HS-5 (cell line): ENCODE data around the gene SHKBP1.
"Not testable (repeated sequence)": the region's sequence is repeated elsewhere in the genome, so short reads cannot be mapped to it uniquely, and the experiment has no call there.

Source experiments
- DNase-seq: peaks from one replicate; pipeline ENCODE4 v3.0.0-alpha.2; 2012; ENCODE audit warnings: low read depth

Gene SHKBP1, protein sequence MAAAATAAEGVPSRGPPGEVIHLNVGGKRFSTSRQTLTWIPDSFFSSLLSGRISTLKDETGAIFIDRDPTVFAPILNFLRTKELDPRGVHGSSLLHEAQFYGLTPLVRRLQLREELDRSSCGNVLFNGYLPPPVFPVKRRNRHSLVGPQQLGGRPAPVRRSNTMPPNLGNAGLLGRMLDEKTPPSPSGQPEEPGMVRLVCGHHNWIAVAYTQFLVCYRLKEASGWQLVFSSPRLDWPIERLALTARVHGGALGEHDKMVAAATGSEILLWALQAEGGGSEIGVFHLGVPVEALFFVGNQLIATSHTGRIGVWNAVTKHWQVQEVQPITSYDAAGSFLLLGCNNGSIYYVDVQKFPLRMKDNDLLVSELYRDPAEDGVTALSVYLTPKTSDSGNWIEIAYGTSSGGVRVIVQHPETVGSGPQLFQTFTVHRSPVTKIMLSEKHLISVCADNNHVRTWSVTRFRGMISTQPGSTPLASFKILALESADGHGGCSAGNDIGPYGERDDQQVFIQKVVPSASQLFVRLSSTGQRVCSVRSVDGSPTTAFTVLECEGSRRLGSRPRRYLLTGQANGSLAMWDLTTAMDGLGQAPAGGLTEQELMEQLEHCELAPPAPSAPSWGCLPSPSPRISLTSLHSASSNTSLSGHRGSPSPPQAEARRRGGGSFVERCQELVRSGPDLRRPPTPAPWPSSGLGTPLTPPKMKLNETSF

DNA sequence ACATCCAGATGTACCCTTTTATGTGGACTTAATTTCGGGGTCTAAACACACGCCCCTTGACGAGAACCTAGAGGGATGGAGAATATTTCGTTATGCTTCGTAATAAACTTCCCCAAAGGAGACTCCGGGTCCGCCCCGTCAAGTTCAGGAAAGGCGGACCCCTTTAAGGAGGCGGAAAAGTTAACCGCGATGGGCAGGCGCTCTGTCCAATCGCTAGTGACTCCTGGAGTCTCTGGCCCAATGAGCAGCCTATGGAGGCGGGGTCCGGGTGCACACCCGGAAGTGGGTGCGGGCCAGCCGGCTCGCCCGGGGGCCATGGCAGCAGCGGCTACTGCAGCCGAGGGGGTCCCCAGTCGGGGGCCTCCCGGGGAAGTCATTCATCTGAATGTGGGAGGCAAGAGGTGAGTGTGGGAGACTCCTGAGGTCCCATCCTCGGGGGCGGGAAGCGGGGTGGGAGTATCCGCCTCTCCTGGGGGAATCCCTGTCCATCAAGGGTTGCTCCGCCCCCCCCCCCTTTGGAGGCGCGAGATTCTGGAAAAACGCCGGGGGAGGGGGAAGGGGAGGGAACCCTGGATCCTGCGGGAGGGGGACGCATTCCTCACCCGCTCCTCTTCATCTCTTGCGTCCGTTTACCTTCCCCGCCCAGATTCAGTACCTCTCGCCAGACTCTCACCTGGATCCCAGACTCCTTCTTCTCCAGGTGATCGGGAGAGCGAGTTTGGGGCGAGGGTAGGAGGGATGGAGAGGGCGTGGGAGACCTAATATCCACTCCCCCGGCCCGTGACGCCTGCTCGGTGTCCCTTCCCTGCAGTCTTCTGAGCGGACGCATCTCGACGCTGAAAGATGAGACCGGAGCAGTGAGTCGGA lies at the start of gene SHKBP1:
Gene SHKBP1 (plus strand): TSS at position 289 of the 867 bp plus-strand sequence. CDS start 27 bp downstream, at position 316.
- peak; percentile 85 for DNase-seq

DNA sequence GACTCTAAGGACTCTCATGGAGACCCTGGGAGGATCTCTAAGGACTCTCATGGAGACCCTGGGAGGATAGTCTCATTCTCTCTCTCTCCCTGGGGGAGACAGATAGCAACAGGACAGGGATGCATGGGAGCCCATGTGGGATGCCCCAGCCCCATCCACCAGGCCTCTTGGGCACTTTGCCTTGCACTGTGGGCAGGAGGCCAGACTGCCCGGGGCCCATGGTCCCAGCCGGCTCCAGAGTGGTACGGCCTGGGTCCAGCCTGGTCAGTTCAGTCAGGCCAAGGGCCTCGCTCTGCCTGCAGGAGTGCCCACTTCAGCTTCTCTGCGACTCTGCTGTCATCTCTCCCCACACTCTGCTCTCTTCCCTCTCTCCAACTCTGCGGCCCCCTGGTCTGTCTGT lies 48.6 kb upstream of the SHKBP1 start:
- no peak for DNase-seq

DNA sequence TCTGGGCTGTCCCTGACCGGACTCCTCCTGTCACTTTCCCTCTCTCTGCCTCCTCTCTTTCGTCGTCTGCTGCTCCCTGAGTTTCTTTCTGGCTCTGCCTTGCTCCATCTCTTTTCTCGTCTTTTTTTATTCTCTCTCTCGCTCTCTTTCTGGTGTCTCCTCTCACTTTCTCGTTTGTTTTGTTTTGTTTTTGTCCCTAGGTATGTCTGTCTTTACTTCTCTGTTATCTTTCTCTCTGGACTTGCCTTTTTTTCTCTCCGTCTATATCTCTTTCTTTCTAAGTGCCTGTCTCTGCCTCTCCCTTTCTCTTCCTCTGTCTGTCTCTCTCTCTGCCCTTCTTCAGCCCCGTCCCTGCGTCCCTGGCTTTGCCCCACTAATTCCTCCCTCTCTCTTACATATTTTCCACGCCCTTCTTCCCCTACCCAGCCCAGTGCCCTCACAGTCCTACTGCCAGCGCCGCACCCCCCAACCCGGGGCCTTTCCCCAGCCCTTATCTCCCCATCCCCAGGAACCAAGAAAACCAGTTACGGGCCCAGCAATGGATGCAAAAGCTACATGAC lies 48.1 kb upstream of the SHKBP1 start:
- DNase-seq = no peak

GRCh38 chr19:40529093-40529954 lies 47.3 kb upstream of the SHKBP1 start:
- DNase-seq = peak; percentile 48

GRCh38 chr19:40530091-40530901 lies 46.4 kb upstream of the SHKBP1 start:
- no peak for DNase-seq

DNA sequence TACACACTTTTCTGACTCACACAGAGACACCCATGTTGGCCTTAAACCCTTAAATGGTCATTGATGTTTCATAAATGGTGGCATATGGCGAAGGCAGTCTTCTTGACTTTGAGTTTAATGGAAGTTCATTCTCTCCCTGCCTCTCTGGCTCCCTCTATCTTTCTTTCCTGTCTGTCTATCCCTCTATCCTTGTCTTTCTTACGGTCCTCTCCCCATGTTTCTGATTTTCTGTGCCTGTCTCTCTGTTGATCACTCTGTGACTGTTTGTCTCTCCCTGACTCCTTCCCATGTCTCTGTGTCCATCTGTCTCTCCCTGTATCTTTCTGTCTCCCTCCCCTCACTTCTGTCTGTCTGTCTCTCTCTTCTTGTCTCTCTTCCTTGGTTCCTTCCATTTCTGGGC lies 43.2 kb upstream of the SHKBP1 start:
- no peak for DNase-seq

DNA sequence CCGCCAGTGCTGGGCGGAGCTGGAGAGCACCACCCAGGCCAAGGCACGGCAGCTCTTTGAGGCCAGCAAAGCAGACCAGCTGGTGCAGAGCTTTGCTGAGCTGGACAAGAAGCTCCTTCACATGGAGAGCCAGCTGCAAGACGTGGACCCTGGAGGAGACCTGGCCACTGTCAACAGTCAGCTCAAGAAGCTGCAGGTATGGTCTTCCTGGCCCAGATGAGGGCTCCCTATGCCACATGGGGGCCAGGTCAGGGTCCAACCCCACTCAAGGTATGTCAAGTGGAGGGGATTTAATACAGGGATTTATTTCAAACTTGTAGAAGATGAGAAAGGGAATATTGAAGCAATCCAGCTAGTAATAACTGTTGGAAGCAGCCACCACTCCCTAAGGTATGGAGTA lies 42.5 kb upstream of the SHKBP1 start:
- DNase-seq = no peak

GRCh38 chr19:40539070-40539469 lies 37.6 kb upstream of the SHKBP1 start:
- no peak for DNase-seq

DNA sequence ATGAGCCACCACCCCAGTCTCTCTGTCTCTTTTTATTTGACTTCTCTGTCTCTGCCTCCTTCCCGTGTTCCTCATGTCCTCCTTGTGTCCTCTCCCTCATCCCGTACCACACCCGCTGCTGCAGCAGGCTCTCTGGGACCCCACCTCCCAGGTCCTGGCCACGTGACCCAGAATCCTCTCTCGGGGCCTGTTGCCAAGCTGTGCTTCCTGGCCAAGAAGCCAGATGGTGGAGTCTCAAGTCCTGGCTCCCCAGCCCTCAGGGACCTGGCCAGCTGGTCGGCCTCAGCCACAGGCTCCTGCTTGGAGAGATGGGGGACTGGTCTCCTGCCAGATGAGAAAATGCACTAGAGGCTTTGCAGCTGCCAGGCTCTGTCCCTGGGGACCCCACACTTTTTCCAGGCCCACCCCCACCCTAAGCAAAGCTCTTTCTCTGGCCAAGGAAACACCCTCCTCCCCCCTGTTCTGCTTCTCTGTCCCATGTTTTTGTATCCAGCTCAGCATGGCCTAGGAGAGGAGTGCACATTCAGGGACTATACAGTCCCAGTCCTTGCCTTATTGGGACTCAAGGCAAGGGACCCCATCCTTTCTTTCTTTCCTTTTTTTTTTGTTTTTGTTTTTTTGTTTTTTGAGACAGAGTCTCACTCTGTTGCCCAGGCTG lies 34.3 kb upstream of the SHKBP1 start:
- no peak for DNase-seq

DNA sequence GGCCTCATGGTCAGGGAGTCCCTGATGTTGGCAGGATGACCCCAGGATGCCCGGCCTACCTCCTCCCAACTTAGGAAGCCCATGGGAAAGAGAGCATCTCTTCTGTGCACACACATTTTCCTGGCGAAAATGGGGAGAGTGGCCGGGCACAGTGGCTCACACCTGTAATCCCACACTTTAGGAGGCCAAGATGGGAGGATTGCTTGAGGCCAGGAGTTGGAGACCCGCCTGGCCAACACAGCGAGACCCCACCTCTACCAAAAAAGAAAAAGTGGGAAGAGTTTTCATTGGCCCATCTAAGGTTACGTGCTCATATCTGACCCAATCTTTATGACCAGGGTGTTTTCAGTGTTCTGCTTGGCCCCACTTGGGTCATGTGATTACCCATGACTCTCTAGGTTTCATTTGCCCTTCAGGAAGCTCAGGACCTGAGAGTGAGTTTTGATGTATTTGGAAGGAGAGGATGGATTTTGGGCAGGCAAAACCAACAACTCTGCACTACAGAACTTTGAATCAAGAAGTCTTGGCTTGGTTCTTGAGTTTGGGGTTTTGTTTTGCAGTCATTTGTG lies 33.6 kb upstream of the SHKBP1 start:
- no peak for DNase-seq

- DNase-seq = not testable (repeated sequence)
Measured at GRCh38 chr19:40546153-40546841, 30.4 kb upstream of the SHKBP1 start.

DNA sequence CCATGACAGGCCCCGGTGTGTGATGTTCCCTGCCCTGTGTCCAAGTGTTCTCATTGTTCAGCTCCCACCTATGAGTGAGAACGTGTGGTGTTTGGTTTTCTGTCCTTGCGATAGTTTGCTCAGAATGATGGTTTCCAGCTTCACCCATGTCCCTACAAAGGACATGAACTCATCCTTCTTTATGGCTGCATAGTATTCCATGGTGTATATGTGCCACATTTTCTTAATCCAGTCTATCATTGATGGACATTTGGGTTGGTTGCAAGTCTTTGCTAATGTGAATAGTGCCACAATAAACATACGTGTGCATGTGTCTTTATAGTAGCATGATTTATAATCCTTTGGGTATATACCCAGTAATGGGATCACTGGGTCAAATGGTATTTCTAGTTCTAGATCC lies 29.5 kb upstream of the SHKBP1 start:
- DNase-seq = not testable (repeated sequence)

- DNase-seq = no peak
Measured at GRCh38 chr19:40547836-40548235, 28.8 kb upstream of the SHKBP1 start.

- DNase-seq = no peak
Measured at GRCh38 chr19:40549007-40549708, 27.5 kb upstream of the SHKBP1 start.

DNA sequence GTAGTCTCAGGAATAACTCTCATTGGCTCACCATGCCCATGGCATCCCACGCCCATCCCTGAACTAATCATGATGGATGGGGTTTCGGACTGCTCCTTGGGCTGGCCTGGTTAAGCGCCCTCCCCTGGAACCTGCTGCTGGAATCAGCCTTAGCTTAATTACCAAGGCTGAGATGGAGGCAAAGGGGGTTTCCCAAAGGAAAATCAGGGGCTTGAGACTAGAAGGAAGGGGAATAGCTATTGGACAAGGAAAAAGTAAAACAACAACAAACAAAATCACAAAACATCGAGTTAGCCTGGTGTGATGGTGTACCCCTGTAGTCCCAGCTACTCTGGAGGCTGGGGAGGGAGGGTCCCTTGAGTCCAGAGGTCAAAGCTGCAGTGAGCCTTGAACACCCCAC lies 25.7 kb upstream of the SHKBP1 start:
- DNase-seq = no peak

- no peak for DNase-seq
Measured at GRCh38 chr19:40552848-40553247, 23.8 kb upstream of the SHKBP1 start.

DNA sequence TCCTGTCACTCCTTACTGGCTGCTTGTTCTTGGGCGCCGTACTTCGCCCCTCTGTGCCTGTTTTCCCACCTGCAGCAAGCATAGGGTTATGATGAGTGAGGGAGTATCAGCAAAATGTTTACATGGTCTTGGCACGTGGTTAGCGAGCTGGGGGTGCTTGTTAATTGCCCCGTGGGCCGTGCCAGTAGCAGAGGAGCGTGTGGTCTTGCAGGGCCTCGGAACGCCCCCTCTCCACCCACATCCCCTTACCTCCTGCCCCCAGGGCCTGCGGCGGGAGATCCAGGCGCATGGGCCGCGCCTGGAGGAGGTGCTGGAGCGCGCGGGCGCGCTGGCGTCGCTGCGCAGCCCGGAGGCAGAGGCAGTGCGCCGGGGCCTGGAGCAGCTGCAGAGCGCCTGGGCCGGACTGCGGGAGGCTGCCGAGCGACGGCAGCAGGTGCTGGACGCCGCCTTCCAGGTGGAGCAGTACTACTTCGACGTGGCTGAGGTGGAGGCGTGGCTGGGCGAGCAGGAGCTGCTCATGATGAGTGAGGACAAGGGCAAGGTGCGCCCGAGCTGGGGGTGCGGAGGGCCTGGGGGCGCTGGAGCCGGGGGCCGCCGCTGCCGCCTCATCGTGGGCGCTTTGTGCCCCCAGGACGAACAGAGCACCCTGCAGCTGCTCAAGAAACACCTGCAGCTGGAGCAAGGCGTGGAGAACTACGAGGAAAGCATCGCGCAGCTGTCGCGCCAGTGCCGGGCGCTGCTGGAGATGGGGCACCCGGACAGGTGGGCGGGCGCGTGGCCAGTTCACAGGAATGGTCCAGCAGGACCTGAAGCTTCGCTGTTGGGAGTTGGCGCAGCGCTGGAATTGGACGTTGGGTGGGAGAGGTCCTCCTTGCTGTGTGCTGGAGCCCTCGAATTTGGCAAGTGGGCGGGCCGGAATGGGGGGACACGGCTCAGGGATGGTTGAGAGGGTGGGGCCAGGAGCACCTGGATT lies 22.5 kb upstream of the SHKBP1 start:
- DNase-seq = no peak
